ENCODE measurements around the gene PPP2R5B.

Gene PPP2R5B

GRCh38 chr11:64894812-64895452 is 29.6 kb upstream of the PPP2R5B start:
- DNase-seq (ENCODE audit: extremely low read depth, insufficient read length), result no peak

GRCh38 chr11:64896448-64897022 is 28.0 kb upstream of the PPP2R5B start:
- peaks cover 10% of the 10 kb centered on the region for H3K36me3 ChIP-seq (ENCODE audit: control insufficient read depth, insufficient read depth, low read length)
- H3K4me3 ChIP-seq (replicated peaks; ENCODE audit: low read depth, low read length), result no peak overlapping the region
- no peaks in the 10 kb centered on the region for H3K27me3 ChIP-seq (replicated peaks; ENCODE audit: control insufficient read depth, insufficient read depth, low read length)
- DNase-seq (ENCODE audit: extremely low read depth, insufficient read length), result no peak
- no peak for TF ChIP-seq CTCF (IDR thresholded peaks at IDR 0.05; ENCODE audit: insufficient read depth, low read length, poor library complexity, severe bottlenecking)

More at GRCh38 chr11:64894812-64895452, 29.6 kb upstream of the PPP2R5B start:
- H3K27me3 ChIP-seq (replicated peaks; ENCODE audit: control insufficient read depth, insufficient read depth, low read length), result no peaks in the 10 kb centered on the region
- peaks cover 9% of the 10 kb centered on the region for H3K36me3 ChIP-seq (ENCODE audit: control insufficient read depth, insufficient read depth, low read length)
- TF ChIP-seq CTCF (IDR thresholded peaks at IDR 0.05; ENCODE audit: insufficient read depth, low read length, poor library complexity, severe bottlenecking), result no peak
- no peak overlapping the region for H3K4me3 ChIP-seq (replicated peaks; ENCODE audit: low read depth, low read length)

GRCh38 chr11:64897381-64898075 is 27.0 kb upstream of the PPP2R5B start:
- no peak for TF ChIP-seq CTCF (IDR thresholded peaks at IDR 0.05; ENCODE audit: insufficient read depth, low read length, poor library complexity, severe bottlenecking)
- peaks cover 13% of the 10 kb centered on the region for H3K36me3 ChIP-seq (ENCODE audit: control insufficient read depth, insufficient read depth, low read length)

DNA sequence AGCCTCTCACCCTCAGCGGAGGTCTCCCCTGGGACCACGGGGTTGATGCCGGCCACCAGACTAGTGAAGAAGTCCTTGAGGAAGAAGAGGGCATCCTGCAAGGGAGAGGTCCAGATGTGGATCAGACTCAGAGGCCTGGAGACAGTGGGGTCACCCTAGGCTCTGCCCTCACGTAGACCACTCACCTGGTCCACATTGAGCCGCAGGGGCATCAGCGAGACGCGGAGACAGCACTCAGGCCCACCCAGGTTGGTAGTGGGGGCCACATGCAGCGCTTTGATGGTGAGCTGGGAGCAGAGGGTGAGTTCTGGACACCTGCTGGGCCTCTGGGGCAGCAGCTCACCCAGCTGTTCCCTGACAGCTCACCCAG is 26.4 kb upstream of the PPP2R5B start:
- Histone ChIP-seq H3K36me3 (ENCODE audit: control insufficient read depth, insufficient read depth, low read length) (peaks cover 15% of the 10 kb centered on the region), H3K4me3 (replicated peaks; ENCODE audit: low read depth, low read length) (no peak overlapping the region), H3K27me3 (replicated peaks; ENCODE audit: control insufficient read depth, insufficient read depth, low read length) (no peaks in the 10 kb centered on the region)
- DNase-seq (ENCODE audit: extremely low read depth, insufficient read length), result no peak
- TF ChIP-seq CTCF (IDR thresholded peaks at IDR 0.05; ENCODE audit: insufficient read depth, low read length, poor library complexity, severe bottlenecking), result no peak

More at GRCh38 chr11:64897381-64898075, 27.0 kb upstream of the PPP2R5B start:
- no peak overlapping the region for H3K4me3 ChIP-seq (replicated peaks; ENCODE audit: low read depth, low read length)
- H3K27me3 ChIP-seq (replicated peaks; ENCODE audit: control insufficient read depth, insufficient read depth, low read length), result no peaks in the 10 kb centered on the region
- no peak for DNase-seq (ENCODE audit: extremely low read depth, insufficient read length)

DNA sequence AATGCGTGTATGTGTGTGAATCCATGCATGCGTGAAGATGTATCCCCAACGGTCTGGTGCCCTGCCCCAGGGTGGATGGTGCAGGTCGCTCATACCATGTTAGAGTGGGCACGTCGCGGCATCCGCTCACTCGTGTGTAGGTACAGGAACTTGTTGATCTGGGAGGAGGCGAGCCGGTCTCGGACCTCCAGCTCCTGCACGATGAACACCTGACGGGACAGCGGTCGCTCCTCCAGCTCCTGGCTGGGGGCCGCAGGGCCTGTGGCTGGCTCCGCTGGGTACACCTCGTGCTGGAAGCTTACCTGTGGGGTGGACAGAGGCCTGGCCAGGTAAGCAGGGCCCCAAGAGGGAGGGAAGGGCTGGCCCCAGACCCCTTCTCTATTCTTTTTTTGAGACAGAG is 25.9 kb upstream of the PPP2R5B start:
- peaks cover 15% of the 10 kb centered on the region for H3K36me3 ChIP-seq (ENCODE audit: control insufficient read depth, insufficient read depth, low read length)
- no peak for DNase-seq (ENCODE audit: extremely low read depth, insufficient read length)
- TF ChIP-seq CTCF (IDR thresholded peaks at IDR 0.05; ENCODE audit: insufficient read depth, low read length, poor library complexity, severe bottlenecking), result no peak
- H3K27me3 ChIP-seq (replicated peaks; ENCODE audit: control insufficient read depth, insufficient read depth, low read length), result no peaks in the 10 kb centered on the region
- H3K4me3 ChIP-seq (replicated peaks; ENCODE audit: low read depth, low read length), result no peak overlapping the region
